HepG2 (cell line): ENCODE results near the gene SMIM38. TPM values are rescaled to one million over a fixed set of nuclear protein-coding genes. Genes with fewer than 3 reads are reported as not detected.

Source experiments
- ZNF121 ChIP-seq: sonication (generic); formaldehyde crosslinking; IDR thresholded peaks from 2 replicates; pipeline ENCODE4 v1.5.0; 2020; ENCODE audit warnings: mild to moderate bottlenecking, missing genetic modification reagents
- ZNF652 ChIP-seq: IDR thresholded peaks from 2 replicates; pipeline ENCODE4 v1.6.1; 2016; ENCODE audit warnings: low read depth, borderline replicate concordance
- ZSCAN30 ChIP-seq: sonication (generic); formaldehyde crosslinking; IDR thresholded peaks from 2 replicates; pipeline ENCODE4 v1.5.0; 2020; ENCODE audit warnings: mild to moderate bottlenecking, missing genetic modification reagents
- ZSCAN9 ChIP-seq: IDR thresholded peaks from 2 replicates; pipeline ENCODE4 v1.6.1; 2016; ENCODE audit warnings: borderline replicate concordance
- polyA plus RNA-seq, 8 experiments: library from polyadenylated mRNA; depleted of rRNA in 3 of 8; stranded (reverse) in 7 of 8; unstranded in 1 of 8; fragments of >200 nt; fragmentation: Illumina TruSeq in 4 of 8; extraction: Trizol in 4 of 8; gene quantifications; 2 replicates each; pipeline versions ENCODE4 v1.2.1 to v1.2.3, GENCODE V29; 2011 to 2016; ENCODE audit warnings: low read depth in 4 of 8, missing spikeins in 1 of 8, mixed read lengths in 1 of 8; ENCODE audit not compliant: insufficient read depth in 1 of 8
- total RNA-seq, 5 experiments: library from RNA; depleted of rRNA; stranded (reverse); fragments of >200 nt; fragmentation: Illumina TruSeq; extraction: Trizol; gene quantifications; 2 replicates each; pipeline ENCODE4 v1.2.3, GENCODE V29; 2016; ENCODE audit warnings: low read depth in 1 of 5
- TF ChIP-seq, protein P1 (sequence below): sonication (generic); formaldehyde crosslinking; IDR thresholded peaks from 2 replicates; pipeline ENCODE4 v1.4.0; 2020; ENCODE audit warnings: missing genetic modification reagents
- TF ChIP-seq, protein P2 (sequence below): sonication (generic); formaldehyde crosslinking; IDR thresholded peaks from 2 replicates; pipeline ENCODE4 v1.5.0; 2020; ENCODE audit warnings: missing genetic modification reagents, mild to moderate bottlenecking, borderline replicate concordance
- TF ChIP-seq, protein P3 (sequence below): sonication (generic); formaldehyde crosslinking; IDR thresholded peaks from 2 replicates; pipeline ENCODE4 v1.5.0; 2020; ENCODE audit warnings: missing genetic modification reagents
- TF ChIP-seq, protein P4 (sequence below): IDR thresholded peaks from 2 replicates; pipeline ENCODE4 v1.6.1; 2016; ENCODE audit warnings: low read depth, borderline replicate concordance
- TF ChIP-seq, protein P5 (sequence below): sonication (generic); formaldehyde crosslinking; IDR thresholded peaks from 2 replicates; pipeline ENCODE4 v1.8.1; 2023; ENCODE audit warnings: mild to moderate bottlenecking, moderate library complexity, missing genetic modification reagents

SMIM38 gene
- total and polyA plus RNA-seq, 2 of the 13 experiments (the other 11 are each of a cell fraction or from before 2014, with no cell fraction given) = 0.30 to 0.40 TPM

DNA sequence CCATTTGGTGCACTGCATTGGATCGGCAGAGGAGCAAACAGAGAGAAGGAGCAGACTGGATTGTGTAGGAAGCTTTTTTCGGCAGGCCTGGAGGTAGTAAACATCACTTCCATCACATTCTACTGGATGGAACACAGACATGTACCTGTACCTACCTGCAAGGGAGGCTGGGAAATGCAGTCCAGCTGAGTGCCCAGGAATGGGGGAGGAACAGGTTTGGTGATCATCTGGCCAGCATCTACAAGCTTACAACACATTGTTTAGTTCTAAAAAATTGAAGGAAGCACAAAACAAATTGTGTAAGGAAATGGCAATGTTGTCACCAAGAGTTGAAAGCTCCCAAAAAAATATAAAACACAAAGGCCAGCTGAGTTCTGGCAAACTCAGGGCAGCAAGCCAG is 19.1 kb downstream of the SMIM38 start (continued):
- TF ChIP-seq, protein P1, sequence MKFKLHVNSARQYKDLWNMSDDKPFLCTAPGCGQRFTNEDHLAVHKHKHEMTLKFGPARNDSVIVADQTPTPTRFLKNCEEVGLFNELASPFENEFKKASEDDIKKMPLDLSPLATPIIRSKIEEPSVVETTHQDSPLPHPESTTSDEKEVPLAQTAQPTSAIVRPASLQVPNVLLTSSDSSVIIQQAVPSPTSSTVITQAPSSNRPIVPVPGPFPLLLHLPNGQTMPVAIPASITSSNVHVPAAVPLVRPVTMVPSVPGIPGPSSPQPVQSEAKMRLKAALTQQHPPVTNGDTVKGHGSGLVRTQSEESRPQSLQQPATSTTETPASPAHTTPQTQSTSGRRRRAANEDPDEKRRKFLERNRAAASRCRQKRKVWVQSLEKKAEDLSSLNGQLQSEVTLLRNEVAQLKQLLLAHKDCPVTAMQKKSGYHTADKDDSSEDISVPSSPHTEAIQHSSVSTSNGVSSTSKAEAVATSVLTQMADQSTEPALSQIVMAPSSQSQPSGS = no peak
- no peak for TF ChIP-seq ZNF652
- TF ChIP-seq, protein P2, sequence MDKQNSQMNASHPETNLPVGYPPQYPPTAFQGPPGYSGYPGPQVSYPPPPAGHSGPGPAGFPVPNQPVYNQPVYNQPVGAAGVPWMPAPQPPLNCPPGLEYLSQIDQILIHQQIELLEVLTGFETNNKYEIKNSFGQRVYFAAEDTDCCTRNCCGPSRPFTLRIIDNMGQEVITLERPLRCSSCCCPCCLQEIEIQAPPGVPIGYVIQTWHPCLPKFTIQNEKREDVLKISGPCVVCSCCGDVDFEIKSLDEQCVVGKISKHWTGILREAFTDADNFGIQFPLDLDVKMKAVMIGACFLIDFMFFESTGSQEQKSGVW (CRISPR knock-in tag) = no peak
- TF ChIP-seq ZNF121 (CRISPR knock-in tag) = no peak
- TF ChIP-seq, protein P3, sequence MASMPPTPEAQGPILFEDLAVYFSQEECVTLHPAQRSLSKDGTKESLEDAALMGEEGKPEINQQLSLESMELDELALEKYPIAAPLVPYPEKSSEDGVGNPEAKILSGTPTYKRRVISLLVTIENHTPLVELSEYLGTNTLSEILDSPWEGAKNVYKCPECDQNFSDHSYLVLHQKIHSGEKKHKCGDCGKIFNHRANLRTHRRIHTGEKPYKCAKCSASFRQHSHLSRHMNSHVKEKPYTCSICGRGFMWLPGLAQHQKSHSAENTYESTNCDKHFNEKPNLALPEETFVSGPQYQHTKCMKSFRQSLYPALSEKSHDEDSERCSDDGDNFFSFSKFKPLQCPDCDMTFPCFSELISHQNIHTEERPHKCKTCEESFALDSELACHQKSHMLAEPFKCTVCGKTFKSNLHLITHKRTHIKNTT (CRISPR knock-in tag) = no peak
- TF ChIP-seq, protein P4, sequence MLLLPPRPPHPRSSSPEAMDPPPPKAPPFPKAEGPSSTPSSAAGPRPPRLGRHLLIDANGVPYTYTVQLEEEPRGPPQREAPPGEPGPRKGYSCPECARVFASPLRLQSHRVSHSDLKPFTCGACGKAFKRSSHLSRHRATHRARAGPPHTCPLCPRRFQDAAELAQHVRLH = no peak
- TF ChIP-seq ZSCAN30 (CRISPR knock-in tag) = no peak
- no peak for TF ChIP-seq ZSCAN9 (CRISPR knock-in tag)
- TF ChIP-seq, protein P5, sequence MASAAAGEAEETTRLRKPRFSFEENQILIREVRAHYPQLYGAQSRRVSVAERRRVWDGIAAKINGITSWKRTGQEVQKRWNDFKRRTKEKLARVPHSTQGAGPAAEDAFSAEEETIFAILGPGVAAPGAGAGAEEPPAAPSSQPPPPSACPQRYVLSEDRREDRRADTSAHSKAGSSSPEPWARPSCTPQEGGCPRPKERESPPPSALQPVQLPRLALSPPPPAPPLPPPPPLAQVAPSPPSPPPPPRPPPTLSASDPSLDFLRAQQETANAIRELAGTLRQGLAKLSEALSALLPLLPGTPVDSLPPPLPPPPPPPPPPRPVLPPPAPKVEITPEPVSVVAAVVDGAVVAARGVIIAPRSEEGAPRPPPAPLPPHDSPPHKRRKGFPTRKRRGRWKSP (CRISPR knock-in tag) = no peak
- TF ChIP-seq, all 625 proteins: peak for 0
